Activated CD4-positive, CD25-positive, alpha-beta regulatory T cell treated with anti-CD3 and anti-CD28 coated beads, Interleukin-2, amount 50 U/mL, for 16 hours (primary cell): ENCODE data around the gene DSCAM.

Experiments used
- DNase-seq: peaks from one replicate; pipeline ENCODE4 v3.0.0-alpha.2; 2020; ENCODE audit warnings: low read depth, low spot score

The DSCAM gene

GRCh38 chr21:40013001-40013735 is 833.8 kb downstream of the DSCAM start:
- DNase-seq: no peak

- DNase-seq: no peak
These were observed 835.6 kb downstream of the DSCAM start for GRCh38 chr21:40011371-40011770.

DNA sequence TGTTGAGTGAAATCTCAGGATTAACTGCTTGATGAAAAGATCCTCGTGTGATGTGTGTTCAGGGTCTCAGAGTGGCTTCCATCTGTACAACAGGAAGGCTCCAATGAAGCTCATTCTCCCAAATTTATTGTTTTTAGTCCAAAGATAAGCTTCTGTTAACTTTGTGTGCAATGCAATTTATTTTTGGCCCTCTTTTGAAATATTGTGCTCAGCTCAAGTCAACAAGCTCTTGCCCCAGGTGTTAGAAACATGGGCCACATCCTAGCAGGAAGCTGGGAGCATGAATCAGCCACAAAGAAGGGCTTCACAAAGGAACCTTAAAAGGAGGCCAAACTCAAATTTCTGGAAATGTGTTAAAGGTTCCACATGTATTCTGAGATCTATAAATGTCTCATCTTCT is 844.0 kb downstream of the DSCAM start:
- DNase-seq: no peak

DNA sequence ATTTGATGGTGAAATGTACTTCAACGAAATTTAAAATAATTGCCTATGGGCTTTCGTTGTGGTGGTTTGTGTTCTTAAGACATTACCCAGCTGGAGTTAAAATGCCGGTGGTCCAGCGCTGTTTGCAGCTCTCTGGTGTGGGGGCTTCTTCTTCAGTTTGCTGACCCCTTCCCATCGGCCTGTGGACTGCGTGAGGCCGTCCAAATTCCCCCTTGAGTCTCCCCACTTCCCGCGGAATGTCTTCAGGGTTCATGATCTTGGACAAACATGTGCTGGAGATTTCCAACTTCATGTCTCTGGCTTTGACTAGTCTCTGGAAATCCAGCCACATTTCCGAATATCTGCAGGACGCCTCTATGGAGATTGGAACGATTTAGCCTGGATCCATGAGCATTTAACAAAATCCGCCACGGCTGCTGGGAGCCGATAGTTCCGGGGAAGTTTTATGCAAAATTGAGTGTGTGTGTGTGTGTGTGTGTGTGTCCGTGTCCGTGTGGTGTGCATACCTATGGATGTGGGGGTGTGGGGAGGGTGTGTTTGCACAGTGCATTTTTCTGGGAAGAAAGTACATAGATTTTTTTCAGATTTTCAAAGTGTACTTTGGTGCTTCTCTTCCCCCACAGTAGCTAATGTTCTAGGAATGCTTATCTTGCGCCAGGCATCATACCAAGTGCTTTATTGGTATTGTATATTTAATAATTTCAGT is 862.5 kb downstream of the DSCAM start:
- DNase-seq: no peak

- no peak for DNase-seq
These were observed 866.6 kb downstream of the DSCAM start for GRCh38 chr21:39980241-39980820.

DNA sequence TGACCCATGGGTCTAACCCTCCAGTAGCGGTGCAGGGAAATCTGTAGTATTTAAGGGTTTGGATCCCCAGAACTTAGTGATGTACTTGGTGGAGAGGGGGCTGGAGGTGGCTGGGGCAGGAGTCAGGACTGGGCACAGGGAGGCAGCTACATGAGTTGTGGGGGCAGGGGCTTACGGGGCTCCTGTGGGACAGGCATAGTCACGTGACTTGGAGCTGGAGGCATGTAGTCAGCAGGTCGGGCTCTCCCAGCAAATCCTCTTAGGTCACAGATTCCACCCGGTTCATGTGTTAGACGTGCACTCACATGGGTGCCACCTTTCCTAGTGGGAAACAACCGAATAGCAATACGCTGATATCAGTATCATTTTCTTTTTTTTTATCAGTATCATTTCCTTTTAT is 867.6 kb downstream of the DSCAM start:
- no peak for DNase-seq

DNA sequence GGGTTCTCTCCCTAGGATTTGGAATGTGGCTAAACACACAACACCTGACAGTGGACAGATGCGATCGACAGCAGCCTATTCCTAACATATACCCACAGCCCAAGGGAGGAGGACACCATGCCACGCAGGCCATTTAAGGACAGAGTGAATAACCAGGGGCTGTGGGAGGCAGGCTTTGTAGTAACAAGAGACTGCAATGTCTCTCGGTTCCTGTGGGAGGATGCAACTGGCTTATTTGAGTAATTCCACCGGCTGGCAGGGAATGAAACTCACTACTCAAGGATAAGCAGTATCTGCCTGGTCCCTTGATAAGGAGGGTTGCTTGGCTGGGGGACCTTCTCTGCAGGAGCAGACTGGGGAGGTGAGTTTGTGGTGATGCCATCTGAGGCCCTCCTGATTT is 870.2 kb downstream of the DSCAM start:
- no peak for DNase-seq

DNA sequence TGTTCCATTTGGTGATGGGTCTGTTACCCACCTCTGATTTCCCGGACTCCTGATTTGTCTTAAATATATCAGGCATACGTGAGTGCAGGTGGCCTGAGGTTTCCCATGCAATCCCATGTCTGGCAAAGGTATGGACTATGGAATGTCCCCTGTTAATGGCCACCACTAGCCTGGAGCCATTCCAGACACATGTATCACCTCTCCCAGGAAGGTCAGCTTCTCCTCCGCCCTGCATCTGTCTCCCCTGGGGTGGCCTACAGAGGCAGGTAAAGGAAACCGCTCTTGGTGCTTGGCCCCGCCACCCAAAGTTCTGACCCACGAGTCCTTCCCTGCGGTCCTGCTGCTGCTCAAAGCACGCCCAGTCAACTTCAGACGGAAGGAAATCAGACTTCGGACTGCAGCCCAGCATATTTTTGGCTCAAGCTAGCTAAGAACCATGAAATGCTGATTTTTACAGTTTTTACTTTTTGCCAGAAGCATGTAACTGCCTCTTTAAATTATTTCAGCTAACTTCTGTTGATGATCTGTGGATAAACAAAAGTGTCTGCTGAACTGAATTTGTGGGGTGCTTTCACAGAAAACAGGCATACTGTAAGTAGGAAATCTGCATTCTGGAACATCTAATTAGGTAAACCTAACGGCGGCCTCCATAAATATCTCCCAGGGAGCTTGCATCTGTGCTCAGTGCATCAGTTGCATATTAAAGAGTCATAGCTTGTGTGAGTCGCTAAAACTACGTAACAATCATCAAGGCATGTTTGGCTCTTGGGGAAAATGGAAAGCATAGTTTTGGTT is 873.8 kb downstream of the DSCAM start:
- DNase-seq: no peak

DNA sequence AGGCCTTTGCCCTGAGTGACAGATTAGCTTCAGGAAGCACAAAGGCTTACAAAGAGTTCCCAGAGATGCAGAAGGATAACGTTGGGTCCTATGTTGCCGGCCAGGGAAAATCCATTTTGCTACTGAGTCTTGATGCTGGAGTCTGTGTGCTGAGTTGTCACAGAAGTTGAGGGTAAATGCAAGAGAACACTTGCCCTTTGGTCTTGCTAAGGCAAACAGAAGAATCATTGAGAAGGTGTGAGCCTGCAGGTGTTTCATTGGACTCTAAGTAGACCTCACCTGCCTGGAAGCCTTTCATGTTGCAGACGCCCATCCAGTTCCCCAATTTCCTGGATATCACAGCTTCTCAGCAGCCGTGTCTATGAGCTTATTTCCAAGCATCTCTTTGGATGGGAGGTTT is 874.5 kb downstream of the DSCAM start:
- no peak for DNase-seq

- no peak for DNase-seq
These were observed 875.0 kb downstream of the DSCAM start for GRCh38 chr21:39971956-39972355.

DNA sequence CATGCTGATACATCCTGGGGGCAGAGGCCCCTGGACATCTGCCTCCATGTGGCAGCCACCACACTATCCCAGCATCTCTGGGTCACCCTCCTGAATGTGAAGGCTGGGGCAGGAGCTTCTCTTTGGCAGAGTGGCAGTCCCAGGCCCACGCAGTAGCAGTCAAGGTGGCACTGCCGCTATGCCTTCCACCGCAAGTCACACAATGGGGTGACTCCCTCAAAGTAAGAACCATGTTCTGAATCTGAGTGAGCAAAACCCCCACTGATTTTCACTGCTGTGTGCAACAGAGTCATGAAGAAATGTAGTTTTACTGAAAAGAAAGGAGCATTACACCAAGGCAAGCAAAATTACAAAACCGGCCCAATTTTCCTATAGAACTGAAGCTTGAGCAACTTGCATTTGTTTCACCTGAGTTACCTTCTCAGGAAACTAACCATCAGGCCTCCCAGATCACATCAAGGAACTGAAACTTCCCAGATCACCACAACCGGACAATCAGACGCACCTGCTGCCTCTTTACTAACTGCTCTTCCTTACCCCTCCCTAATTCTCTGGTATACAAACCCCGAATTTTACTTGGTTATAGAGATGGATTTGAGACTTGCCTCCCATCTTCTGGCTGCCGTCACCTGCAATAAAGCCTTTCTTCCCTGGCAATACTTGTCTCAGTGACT is 877.1 kb downstream of the DSCAM start:
- DNase-seq: no peak

DNA sequence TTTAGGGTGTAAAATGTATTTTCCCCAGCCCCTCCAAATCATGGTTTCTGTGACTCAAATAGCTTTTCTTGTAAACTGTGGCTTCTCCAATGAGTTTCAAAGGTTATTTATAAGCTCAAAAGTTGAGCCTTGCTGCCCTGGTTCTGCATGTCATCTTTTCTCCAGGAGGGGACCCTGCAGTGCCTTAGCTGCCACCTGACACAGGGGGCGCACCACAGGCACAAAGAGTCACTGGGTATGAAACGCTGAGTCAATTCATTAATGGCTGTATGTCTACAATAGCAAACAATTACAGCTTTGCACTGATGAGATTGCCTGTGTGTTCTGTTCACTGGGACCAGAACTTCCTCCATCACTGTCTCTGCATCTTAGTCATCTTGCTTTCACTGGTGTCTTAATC is 878.9 kb downstream of the DSCAM start:
- DNase-seq: no peak

- DNase-seq: no peak
These were observed 880.2 kb downstream of the DSCAM start for GRCh38 chr21:39966786-39967185.

DNA sequence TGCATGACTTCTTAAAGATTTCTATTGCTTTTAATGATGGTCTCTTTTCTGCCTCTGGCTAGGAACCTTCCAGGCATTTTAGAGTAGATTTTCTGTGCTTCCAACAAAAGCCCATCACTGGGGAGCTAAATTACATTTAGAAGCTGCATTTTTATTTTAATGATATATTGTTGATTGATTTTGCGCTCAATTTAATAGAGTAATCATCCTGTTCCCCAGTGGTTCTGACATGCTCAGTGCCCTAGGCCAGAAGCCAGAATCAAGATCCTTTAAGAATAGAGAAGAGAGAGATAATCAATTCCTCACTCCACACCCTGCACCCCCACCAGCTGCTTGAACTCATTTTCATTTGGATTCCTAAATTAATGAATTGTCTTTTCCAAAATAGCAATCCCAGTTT is 881.9 kb downstream of the DSCAM start:
- DNase-seq: no peak

- no peak for DNase-seq
These were observed 885.7 kb downstream of the DSCAM start for GRCh38 chr21:39961251-39961650.
